GM21447 (cell line): Measurements from ENCODE around the gene C6orf120.

Experiments used
- ATAC-seq: cut with Tn5 transposase; IDR thresholded peaks from one replicate; pipeline ENCODE4 v1.9.1; 2021; ENCODE audit not compliant: unreplicated experiment

The C6orf120 gene

DNA sequence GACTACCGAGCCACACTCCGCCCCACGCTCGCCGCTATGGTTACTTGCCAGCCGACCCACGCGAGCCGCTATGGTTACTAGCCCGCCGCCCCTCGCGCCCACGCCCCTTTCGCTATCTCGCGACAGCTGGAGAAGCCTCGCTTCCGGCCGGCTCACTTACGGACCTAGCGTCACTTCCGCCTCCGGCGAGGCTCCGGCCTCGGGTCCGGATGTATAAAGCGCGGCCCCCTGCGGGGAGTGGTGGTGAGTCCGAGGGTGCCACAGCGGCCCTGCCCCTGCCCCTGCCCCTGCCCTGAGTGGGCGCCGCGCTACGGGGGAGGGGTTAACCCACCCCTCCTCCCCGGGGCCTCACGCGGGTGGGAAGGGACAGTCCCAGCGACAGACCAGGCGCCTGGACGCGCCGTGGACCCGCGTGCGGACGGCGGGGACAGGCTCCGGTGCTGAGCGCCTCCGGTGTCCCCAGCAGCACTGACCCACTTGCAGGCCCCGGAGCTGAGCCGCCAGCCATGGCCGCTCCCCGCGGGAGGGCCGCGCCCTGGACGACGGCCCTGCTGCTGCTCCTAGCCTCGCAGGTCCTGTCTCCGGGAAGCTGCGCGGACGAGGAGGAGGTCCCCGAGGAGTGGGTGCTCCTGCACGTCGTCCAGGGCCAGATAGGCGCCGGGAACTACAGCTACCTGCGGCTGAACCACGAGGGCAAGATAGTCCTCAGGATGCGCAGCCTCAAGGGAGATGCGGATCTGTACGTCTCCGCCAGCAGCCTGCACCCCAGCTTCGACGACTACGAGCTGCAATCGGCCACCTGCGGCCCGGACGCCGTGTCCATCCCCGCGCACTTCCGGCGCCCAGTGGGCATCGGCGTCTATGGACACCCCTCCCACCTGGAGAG is at the start of gene C6orf120, which contains the start of gene WDR27:
TSS of gene C6orf120 (plus strand) at position 173 of the 886 bp plus-strand sequence. CDS start at position 507, 334 bp downstream.
TSS of gene WDR27 (minus strand) at position 76 of the 886 bp plus-strand sequence. CDS start 13,024 bp downstream, outside the sequence.
- ATAC-seq = peak; percentile 93

DNA sequence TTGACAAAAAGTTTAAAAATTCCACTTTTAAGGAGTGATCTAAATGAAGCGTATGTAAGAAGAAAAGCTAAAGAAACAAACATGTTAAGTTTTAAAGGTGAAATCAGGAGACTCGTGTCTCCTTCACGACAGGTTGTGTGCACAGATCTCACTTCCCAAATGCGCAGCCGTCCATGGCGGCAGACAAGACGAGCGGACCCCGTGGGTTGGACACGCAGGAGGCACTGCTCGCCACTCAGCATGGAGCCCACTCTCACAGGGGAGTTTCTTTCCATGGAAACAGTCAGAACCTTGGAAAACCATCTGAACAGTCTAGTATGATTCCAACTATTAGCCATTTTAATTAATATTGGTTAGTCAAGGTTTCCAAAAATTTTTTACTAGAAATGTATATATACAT is 49.0 kb upstream of the C6orf120 start:
- ATAC-seq = no peak

DNA sequence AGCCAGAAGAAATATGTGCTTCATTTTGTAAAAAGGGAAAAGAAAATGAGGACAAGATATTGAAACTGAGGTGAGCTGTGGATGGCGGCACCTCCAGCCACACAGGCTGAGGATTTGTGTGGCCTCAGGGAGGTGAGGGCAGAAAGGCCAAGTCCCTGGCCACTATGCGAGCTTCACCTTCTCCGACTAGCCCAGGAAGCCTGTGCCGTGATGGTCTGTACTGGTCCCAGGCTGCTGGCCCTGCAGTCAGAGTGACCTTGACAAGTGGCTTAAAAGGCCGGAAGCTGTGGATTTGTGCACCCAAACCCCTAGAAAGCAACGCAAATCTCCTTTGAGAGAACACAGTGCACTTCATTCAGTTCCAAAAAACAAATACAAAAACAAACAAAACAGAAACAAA is 48.2 kb upstream of the C6orf120 start:
- no peak for ATAC-seq

DNA sequence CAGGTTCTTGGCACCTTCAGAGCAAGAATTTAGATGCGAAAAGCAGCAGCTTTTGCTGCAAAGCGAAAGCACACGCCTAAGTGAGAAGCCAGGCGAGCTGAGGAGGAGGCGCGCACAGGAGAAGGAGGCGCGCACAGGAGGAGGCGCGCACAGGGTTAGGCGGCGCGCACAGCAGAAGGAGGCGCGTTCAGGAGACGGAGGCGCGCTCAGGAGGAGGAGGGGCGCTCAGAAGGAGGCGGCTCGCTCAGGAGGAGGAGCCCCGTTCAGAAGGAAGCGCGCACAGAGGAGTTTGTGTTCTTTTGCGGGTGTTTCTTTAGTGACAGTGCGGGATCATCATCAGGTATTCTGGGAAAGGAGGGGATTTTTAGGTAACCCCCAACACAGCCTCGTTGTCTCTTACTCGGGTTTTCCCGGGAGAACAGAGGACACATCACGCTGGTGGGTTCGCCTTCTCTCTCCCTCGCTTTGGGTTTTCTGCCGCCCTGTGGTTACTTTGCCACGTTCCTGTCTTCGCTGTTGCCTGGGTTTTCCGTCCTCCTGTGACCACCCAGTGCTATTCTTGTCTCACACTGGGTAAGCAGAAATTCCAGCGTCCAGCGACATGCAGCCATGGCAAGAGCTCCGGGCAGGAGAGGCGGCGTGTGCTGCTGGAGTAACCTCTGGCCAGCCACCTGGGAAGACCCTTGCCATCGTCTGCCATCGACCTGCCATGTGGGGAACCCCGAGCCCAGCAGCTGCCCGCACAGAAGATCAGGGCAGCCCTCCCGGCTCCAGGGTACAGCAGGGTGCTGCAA is 47.1 kb upstream of the C6orf120 start:
- ATAC-seq = peak; percentile 93

DNA sequence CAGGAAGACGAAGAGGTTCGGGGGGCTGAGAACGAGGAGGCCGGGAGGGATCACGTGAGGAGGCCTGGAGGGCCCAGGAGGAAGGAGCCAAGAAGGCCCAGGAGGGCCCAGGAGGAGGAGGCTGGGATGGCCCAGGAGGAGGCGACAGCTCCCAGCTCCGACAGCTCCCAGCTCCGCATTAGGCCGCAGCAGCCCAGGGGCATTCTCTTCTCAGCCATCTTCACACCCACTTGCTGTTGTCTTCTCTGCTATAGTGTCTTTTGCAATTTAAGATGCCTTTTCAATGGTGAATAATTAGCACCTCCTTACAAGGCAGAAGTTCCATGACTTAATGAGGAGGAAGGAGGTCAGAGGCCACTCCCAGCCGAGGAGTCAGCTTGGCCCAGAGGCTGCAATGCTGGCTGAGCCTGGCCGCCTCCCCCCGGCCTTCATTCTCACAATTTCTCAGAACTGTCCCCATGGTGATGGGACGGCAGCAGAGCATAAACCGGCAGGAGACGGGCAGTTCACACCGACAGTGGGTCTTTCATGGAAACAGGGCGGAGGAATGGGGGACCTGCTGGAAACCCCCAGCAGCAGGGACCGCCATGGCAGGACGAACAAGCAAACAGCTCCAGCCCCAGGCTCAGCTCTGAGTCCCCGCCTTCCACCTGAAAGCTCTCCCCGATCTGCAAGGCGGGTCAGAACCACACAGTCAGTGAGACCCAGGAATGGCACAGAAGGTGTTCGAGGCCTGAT is 45.2 kb upstream of the C6orf120 start:
- no peak for ATAC-seq

DNA sequence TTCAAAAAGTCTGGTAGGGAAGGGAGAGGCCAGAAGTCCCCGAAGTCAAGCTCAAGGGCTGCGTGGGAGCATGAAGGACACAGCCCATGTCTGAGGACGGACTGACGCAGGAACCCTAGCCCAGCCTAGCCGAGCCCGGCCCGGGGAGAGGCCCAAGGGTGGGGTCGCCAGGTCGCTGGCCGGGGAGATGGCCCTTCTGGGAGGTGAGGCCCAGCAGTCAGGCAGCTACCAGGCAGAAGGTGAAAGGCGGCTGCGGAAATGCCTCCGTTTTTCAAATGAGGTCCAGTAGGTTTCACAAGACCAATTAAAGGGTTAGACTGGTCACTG is 44.7 kb upstream of the C6orf120 start:
- no peak for ATAC-seq

DNA sequence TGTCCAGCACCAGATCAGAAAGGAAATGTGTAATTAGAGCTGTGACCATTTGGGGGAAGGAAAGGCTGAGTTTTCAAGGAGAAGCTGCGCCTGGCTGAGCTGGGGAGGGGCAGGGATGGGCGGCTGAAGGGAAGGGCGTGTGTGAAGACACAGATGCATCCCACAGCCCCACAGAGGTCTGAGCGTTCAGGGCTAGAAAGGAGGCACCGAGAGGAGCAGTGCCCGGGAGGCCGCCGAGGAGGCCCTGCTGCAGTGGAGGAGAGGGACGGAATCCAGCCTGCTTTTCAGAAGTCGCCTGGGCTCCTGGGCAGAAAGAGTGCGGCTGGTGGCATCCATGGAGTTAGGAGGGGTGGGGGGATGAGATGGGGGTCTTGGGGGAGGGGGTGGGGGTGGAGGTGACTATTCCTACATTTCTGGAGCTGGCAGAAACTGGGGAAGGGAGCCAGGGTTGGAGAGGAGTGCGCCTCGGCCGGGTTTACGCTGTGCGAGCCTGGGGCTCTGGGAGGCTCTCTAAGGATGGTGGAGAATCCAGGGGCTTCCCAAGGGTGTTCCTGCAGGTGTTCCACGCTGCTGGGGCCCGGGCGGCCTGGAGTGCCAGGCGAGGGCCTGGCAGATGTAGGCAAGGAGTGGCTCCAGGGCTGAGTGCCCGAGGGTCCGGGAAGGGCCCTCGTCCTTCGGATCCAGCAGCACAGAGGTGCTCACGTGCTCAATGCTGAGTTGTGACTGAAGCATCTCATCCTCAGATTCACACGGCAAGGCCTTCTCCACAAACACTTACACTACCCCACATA is 41.9 kb upstream of the C6orf120 start:
- ATAC-seq = no peak

DNA sequence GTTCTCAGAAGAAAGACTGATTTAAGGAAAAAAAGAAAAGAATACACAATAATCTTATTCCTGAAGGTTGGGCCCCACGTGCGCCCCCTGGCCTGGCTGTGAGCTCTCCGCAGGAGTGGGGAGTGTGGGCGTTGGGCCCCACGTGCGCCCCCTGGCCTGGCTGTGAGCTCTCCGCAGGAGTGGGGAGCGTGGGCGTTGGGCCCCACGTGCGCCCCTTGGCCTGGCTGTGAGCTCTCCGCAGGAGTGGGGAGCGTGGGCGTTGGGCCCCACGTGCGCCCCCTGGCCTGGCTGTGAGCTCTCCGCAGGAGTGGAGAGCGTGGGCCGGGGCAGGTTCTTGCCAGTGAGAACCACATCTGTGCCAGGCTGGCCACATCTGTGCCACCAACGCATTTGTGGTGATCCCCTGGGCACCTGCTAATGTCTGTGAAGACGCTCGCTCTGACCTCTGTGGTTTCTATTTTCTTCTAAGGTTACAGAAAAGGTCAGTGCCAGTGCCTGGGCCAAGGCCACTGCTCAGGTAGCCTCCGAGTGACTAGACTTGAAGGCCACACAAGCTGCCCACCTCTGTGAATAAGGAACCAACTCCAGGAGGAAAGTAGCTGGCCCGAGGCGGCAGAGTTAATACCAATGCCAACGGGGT is 41.1 kb upstream of the C6orf120 start:
- ATAC-seq = no peak

DNA sequence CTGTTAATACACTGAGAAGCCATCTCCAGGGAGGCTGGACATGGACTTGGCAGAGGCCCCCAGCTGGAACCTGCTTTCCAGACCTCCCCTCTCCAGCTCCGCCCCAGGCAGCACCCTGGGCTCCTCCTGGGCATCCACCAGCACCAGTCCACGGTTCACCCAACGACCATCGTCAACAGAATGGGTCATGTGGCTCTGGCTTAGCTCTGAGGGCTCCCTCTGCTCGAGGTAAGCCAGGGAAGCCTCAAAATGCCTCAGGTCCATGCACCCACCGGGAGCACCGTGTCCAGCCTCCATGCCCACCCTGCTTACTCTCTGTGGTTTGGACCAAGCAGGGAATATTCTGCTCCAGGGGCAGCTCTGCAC is 40.6 kb upstream of the C6orf120 start:
- no peak for ATAC-seq

DNA sequence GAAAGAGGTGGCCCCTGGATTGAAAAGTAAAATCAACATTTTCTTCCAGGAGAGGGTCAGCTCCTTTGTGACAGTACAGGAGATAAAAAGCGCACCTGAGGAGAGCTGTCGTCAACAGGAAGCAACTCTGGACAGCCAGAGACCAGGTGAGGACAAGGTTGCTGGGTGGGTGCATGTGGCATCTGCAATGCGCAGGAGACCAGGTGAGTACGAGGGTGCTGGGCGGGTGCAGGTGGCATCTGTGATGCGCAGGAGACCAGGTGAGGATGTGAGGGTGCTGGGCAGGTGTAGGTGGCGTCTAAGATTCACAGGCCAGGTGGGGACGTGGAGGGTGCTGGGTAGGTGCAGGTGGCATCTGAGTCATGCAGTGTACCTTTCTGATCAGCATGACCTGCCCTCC is 38.5 kb upstream of the C6orf120 start:
- ATAC-seq = no peak

DNA sequence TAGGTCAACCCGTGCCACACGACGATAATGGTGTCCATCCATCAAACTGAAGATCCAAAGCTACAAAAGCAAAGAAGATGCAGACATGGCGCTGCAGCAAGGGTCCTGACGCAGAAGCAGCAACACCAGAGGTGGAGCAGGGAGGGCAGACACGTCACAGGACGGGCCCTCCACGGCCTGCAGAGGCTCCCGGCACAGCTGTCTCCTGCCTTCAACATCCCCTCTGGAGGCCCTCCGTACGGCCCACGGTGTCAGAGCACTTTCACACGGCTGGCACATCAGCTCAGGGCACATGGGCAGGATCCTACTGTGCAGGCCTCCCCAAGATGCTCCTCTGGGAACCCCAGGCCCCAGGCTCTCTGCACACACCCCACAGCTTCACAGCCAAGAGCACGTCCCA is 37.7 kb upstream of the C6orf120 start:
- ATAC-seq = no peak

DNA sequence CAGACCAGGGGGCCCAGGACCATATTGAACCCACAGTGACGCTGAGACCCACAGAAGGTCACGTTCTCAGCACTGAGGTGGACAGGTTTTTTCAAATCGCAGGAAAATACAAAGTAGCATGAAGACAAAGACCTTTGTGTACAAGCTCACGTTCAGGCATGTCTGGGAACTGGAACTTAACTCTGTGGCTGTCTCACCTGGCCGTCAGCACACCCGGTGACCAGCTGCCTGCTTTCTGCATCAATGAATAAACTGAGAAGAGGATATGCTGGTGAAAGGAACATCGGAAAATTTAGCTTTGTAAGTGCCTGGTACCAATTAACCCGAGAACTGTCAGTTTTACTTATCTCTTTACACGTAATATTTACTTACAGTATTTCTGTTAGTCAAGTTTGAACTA is 36.6 kb upstream of the C6orf120 start:
- no peak for ATAC-seq

DNA sequence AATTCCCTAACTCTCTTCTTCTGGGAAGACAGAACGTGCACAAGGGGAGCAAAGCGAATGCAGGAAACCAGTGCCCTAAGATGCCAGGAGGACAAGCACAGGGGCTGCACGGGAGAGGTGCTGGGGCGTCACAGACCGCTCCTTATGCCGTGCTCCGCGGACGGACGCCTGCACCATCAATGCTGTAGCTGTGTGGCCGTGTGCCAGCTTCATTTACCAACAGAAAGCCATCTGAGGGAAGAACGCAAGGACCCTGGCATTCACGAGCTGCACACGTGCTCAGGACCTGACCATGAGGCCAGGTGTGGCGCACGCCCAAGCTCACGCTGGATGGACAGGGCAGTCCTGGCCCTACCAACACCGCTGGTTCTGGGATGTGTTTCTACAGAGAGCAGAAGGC is 35.5 kb upstream of the C6orf120 start:
- ATAC-seq = no peak

DNA sequence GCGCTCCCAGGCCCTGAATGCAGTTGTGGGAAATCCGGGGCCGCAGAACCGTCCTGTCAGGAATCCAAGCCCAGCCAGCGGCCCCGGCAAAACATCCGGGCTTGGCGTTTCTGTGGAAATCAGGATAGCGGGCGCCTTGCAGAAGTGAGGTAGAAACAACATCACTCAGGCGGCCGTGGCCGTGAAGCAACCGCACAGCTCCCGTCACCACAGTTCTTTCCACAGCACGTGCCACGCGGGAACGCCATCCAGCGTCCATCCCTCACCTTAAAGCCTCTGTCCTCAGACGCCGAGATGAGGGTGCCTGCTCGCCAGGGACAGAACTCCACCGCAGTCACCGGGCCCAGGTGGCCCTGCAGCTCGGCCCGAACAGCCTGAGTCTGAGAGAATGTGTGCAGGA is 34.2 kb upstream of the C6orf120 start:
- ATAC-seq = no peak

DNA sequence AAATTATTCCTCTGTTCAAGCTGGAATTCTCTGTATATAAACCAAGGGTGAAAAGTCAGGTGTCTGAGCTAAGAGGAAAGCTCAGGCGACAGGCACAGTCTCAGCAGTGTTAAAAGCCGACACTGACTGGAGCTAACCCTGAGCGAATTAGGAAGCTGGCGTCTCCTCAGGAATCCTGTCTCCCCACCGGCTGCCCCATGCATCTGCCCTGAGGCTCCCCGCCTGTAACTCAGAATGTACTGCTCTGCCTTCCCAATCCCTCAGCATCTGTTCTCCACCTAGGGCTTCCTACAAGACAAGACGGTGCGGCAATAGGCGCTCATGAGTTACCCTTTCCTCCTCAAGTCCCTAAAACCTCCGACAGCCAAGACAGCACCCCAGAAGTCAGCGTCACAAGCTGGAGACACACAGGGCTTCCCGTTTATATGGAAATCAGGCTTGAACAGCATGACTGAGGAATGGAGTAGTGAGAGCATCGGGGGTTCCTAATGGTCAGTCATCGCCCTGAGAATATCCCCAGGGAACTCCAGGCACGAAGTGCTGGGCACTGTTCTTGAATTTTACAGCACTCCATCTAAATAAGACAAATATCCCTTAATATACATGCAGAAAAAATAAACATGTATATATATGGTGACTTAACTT is 33.6 kb upstream of the C6orf120 start:
- ATAC-seq = no peak

DNA sequence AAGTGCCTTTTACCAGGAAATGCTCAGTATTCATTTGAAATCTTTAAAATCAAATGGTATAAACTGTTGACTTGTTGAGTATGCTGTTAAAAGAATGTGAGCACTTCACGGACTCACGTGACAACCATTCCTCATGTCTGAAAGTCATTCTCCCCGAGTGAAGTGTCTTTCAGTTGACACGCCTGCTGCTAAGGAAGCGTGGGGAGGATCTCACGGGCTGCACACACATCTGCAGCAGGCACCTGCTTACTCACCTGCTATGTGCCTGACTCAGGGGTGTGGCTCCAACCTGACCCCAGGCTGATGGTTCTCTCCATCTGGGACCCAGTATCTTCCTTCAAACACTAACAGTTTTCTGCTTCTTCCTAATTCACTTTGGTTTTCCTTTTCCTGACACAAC is 32.8 kb upstream of the C6orf120 start:
- no peak for ATAC-seq

DNA sequence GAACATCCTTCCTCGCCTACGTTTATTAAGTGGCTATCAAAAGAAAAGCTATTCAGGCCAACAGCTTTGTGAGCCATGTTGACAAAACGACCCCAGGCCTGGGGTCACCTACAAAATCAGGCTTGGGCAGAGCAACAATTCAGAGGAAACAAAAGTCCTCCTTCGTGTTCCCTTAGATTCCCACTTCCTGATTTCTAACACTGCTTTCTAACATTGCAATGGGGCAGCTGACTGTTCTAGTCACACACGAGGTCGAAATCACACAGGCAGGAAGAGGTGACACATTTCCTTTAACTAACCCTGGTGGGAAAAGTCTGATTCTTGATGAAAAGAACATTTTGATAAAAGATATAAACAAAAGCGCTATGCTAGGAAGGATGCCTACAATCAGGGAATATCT is 32.0 kb upstream of the C6orf120 start:
- no peak for ATAC-seq

DNA sequence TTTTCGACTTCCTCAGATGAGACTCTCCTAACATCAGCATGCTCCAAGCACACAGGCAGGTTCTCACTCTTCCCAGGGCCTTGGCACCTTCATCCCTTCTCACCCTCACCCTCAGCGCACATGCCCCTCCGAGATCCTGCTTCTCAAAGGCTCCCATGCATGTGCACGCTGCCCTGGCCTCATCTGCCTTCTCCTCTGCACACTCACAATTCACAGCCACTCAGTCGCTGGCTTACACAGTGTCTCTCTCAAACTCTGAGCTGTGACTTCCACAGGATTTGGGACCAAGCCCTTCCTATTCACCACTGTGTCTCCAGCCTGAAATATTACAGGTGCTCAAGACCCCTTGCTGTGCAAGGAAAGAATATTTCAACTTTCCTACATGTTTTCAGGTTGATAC is 30.4 kb upstream of the C6orf120 start:
- no peak for ATAC-seq

DNA sequence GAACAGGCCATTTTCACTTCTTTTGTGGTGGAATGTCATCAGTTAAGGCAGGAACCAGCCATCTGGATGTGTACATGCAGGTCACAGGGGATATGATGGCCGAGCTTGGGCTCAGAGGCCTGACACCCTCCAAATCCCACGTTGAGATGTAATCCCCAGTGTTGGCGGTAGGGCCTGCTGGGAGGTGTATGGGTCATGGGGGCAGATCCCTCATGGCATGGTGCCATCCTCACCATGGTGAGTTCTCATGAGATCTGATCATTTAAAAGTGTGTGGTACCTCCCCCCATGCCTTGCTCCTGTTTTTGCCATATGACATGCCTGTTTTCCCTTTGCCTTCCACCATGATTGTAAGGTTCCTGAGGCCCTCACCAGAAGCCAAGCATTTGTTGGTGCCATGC is 26.9 kb upstream of the C6orf120 start:
- ATAC-seq = no peak

DNA sequence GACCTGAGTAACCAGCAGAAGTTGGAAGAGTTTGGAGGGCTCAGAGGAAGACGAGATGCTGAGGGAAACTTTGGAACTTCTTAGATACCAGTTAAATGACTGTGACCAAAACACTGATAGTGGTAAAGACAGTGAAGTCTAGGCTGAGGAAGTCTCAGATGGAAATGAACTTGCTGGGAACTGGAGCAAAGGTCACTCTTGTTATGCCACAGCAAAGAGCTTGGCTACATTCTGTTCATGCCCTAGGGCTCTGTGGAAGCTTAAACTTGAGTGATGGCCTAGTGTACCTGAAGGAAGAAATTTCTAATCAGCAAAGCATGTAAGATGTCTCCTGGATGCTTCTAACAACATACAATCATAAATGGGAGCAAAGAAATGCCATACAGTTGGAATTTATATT is 24.8 kb upstream of the C6orf120 start:
- no peak for ATAC-seq
